ENCODE results near the gene PRKCB.

PRKCB gene

DNA sequence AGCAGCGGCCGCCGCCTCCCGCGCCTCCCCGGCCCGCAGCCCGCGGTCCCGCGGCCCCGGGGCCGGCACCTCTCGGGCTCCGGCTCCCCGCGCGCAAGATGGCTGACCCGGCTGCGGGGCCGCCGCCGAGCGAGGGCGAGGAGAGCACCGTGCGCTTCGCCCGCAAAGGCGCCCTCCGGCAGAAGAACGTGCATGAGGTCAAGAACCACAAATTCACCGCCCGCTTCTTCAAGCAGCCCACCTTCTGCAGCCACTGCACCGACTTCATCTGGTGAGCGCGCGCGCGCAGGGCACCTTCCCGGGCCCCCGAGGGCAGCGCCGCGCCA, 258 bp downstream of the PRKCB start:
- no peak for DNase-seq (ENCODE audit: low read depth)
- peak overlapping the region; percentile 87 for H3K4me3 ChIP-seq (ENCODE audit: low read depth, low read length)

DNA sequence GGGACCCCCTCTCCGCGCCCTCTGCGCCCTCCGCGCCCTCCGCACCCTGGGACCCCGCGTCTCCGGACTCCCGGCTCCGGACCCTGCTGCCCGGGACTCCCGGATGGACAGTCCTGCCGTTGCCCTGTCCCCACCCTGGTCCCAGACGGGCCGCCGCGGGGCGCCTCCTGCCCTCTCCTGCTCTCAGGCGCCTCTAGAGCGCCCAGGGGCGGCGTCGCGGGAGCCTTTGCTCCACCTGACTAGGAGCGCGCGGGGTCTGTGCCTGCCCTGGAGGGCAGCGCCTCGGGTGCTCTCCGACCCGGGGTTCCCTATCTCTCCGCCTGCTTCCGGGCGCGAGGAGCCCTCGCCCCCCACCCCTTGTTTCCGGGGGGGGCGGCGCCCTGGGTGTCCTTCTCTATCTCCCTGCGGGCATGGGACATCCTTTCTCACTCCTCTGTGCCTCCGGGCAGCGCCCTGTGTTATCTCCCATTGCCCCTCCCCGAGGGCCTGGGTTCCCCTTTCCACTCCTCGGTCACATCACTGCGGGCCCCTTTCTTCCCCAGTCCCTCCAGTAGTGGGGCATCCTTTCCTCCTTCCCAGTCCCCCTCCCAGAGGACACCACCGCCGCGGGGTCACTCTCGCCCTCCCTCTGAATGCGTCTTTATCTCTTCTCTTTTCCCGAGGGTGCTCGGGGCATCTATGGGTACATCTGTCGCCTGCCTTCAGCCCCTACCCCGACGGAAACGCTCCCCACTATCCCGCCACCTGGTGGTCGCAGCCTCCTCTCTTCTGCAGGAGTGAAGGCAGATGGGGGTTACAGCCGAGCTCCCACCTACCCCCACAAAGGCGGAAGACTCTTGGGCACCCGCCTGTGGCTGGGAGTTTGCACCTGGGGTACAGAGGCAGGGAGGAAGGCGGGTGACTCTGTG, 875 bp downstream of the PRKCB start:
- no peak for DNase-seq (ENCODE audit: low read depth)
- peak overlapping the region; percentile 87 for H3K4me3 ChIP-seq (ENCODE audit: low read depth, low read length)
- peak; percentile 62 for TF ChIP-seq CTCF (IDR thresholded peaks at IDR 0.05; ENCODE audit: low read depth, low read length, missing control alignments)

More for the DNA sequence above, 258 bp downstream of the PRKCB start:
- TF ChIP-seq CTCF (IDR thresholded peaks at IDR 0.05; ENCODE audit: low read depth, low read length, missing control alignments) = no peak

DNA sequence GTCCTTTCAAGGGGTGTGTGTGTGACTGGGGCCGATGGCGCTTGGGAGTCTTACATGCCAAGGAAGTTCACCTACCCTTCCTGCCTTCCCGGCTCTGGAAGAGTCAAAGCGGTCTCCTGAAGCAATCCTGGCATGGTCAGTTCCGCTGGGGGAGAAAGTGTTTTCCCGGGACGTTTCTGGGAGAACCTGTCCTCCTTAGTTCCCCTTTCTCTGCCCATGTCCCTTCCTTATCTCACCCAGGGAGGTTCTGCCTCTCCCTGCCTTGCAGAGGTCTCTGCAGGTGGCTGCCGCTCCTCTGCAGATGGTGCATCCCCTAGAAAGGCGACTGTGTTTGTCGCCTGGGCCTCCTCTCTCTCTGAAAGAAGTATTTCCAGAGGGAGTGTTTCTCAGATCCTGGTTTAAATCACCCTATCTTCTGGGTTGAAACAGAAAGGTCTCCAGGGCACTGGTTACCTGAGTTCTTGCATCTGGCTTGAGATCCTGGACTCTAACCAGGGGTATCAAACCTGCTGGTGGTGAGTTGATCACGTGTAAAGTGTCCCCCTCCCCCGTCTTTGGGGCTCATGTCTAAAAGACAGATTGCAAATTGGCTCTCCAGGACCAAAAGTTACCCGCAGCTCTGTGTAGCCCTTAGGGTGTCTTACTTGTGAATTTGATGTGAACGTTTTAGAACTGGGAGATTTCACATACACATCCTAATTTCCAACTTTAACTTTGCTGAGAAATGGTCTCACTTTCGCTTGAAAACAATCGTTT, 1.9 kb downstream of the PRKCB start:
- peak overlapping the region; percentile 87 for H3K4me3 ChIP-seq (ENCODE audit: low read depth, low read length)
- no peak for TF ChIP-seq CTCF (IDR thresholded peaks at IDR 0.05; ENCODE audit: low read depth, low read length, missing control alignments)
- no peak for DNase-seq (ENCODE audit: low read depth)

DNA sequence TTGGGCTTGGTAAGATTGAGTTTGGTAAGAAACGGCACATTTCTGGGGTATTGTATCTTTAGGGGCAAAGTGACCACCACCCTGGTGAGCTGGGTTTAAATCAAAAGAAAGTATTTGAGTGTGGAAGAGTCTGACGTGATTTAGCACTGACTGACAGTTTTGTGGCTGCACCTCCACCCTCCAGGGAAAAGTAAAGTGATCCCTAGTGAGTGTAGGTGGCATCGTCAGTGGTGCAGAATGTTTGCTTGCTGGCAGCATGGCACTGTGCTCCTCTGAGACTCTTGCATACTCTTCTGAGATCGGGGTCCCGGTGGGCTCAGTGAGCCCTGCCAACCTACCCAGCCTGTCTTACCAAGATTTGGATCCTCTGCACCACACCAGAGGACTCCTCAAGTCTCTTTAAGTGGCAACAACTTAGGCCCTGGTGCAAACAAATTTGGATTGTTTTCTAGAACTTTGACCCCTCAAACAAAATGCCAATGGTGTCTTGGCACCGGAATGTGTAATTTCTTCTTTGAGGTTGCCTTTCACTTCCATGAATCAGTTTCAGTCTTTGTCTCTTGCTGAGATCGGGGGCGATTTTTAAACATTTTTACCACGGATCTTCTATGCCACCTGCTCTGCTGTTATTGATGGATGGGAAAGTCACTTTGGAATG, 2.8 kb downstream of the PRKCB start:
- DNase-seq (ENCODE audit: low read depth) = no peak
- peak overlapping the region; percentile 87 for H3K4me3 ChIP-seq (ENCODE audit: low read depth, low read length)
- TF ChIP-seq CTCF (IDR thresholded peaks at IDR 0.05; ENCODE audit: low read depth, low read length, missing control alignments) = no peak

- TF ChIP-seq CTCF (IDR thresholded peaks at IDR 0.05; ENCODE audit: low read depth, low read length, missing control alignments) = no peak
- no peak for DNase-seq (ENCODE audit: low read depth)
- no peak overlapping the region; the same call in 1 of the 2 replicates for H3K4me3 ChIP-seq (ENCODE audit: low read depth, low read length)
These were observed 4.5 kb downstream of the PRKCB start for GRCh38 chr16:23840310-23840709.

GRCh38 chr16:23842137-23842600, 6.4 kb downstream of the PRKCB start:
- no peak for TF ChIP-seq CTCF (IDR thresholded peaks at IDR 0.05; ENCODE audit: low read depth, low read length, missing control alignments)
- peak; percentile 92 for DNase-seq (ENCODE audit: low read depth)

More at GRCh38 chr16:23842137-23842600, 6.4 kb downstream of the PRKCB start:
- H3K4me3 ChIP-seq (ENCODE audit: low read depth, low read length) = no peak overlapping the region

Measured in GM12864 (cell line).